GM06990 (cell line): Measurements from ENCODE around the gene AFAP1L2.

Source experiments
- DNase-seq: peaks from one replicate; pipeline ENCODE4 v3.0.0-alpha.2; 2011; ENCODE audit not compliant: insufficient read length; ENCODE audit errors: extremely low read depth
- H3K27me3 ChIP-seq: replicated peaks from 2 replicates; pipeline ENCODE4 v1.6.0; 2011; ENCODE audit warnings: low read length; ENCODE audit not compliant: control insufficient read depth, insufficient read depth
- H3K36me3 ChIP-seq: 2 replicates; pipeline ENCODE4 v1.5.1; 2011; ENCODE audit warnings: low read length; ENCODE audit not compliant: control insufficient read depth, insufficient read depth
- H3K4me3 ChIP-seq: replicated peaks from 2 replicates; pipeline ENCODE4 v1.5.1; 2011; ENCODE audit warnings: low read depth, mild to moderate bottlenecking, control low read depth, low read length
- TF ChIP-seq, protein P1 (sequence below): IDR thresholded peaks from 2 replicates; pipeline ENCODE4 v1.5.1; 2011; ENCODE audit warnings: low read length, control low read depth, mild to moderate bottlenecking, inconsistent platforms; ENCODE audit not compliant: insufficient read depth, poor library complexity, severe bottlenecking

The AFAP1L2 gene

DNA sequence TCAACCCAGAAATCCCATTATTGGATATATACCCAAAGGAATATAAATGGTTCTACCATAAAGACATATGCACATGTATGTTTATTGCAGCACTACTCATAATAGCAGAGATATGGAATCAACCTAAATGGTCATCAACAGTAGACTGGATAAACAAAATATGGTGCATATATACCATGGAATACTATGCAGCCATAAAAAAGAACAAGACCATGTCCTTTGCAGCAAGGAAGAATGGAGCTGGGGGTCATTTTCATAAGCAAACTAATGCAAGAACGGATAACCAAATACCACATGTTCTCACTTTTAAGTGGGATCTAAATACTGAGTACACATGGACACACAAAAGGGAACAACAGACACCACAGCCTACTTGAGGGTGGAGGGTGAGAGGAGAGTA lies 2.2 kb upstream of the AFAP1L2 start:
- H3K27me3 ChIP-seq, result no peaks in the 10 kb centered on the region; the same call in 1 of the 2 replicates
- TF ChIP-seq, protein P1, sequence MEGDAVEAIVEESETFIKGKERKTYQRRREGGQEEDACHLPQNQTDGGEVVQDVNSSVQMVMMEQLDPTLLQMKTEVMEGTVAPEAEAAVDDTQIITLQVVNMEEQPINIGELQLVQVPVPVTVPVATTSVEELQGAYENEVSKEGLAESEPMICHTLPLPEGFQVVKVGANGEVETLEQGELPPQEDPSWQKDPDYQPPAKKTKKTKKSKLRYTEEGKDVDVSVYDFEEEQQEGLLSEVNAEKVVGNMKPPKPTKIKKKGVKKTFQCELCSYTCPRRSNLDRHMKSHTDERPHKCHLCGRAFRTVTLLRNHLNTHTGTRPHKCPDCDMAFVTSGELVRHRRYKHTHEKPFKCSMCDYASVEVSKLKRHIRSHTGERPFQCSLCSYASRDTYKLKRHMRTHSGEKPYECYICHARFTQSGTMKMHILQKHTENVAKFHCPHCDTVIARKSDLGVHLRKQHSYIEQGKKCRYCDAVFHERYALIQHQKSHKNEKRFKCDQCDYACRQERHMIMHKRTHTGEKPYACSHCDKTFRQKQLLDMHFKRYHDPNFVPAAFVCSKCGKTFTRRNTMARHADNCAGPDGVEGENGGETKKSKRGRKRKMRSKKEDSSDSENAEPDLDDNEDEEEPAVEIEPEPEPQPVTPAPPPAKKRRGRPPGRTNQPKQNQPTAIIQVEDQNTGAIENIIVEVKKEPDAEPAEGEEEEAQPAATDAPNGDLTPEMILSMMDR, result no peak

DNA sequence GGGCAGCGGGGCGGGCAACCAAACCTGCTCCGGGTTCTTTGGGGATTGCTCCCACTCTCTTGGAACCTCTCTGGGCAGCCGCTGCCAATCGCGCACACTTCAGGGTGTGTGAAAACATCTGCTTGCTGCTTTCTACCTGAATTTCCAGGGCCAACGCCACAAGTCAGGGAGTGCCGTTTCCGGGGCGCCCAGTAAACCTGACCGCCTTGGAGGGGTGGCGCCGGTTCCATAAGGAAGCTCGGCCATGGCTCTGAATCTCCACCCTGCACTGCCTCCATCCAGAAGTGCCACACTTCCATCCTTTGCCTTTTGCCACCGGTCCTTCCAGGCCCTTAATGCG lies 679 bp upstream of the AFAP1L2 start:
- no peak overlapping the region for H3K4me3 ChIP-seq

More for the DNA sequence above, 2.2 kb upstream of the AFAP1L2 start:
- no peak for DNase-seq
- H3K36me3 ChIP-seq, result no peaks in the 10 kb centered on the region
- no peak overlapping the region for H3K4me3 ChIP-seq

DNA sequence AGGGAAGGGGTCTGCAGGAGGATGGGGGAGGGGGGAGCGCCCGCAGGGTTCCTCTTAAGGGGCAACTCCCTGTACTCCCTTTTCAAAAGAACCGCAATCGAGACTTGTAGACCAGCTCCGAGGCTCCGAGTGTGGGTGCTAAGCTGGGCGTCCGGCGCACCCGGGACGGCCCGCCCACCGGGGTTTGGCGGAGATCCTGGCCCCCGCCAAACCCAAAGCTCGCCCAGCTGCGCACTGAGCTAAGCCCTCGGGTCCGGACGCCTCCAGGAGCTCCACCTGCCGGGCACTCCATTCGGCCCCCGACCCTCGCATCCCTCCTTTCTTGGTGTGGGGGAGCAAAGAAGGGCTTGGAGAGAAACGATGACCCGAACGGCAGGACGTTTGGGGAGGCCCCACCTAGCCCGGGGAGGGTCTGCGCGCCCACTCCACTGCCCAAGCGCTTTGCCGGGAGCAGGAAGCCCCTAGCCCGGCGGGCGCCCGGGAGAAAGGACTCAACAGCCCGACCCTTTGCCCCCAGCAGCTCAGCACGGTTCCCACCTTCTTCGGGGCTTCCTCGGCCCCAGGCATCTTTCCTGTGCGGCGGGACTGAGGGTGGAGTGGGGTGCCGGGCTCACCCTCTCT lies 651 bp downstream of the AFAP1L2 start:
- H3K4me3 ChIP-seq, result peak overlapping the region; percentile 39
- H3K27me3 ChIP-seq, result no peaks in the 10 kb centered on the region; the same call in 1 of the 2 replicates
- TF ChIP-seq, protein P1, result peak; percentile 44
- DNase-seq, result no peak
- no peaks in the 10 kb centered on the region for H3K36me3 ChIP-seq

More for the DNA sequence above, 679 bp upstream of the AFAP1L2 start:
- TF ChIP-seq, protein P1, result no peak
- DNase-seq, result no peak
- H3K27me3 ChIP-seq, result no peaks in the 10 kb centered on the region; the same call in 1 of the 2 replicates
- H3K36me3 ChIP-seq, result no peaks in the 10 kb centered on the region

DNA sequence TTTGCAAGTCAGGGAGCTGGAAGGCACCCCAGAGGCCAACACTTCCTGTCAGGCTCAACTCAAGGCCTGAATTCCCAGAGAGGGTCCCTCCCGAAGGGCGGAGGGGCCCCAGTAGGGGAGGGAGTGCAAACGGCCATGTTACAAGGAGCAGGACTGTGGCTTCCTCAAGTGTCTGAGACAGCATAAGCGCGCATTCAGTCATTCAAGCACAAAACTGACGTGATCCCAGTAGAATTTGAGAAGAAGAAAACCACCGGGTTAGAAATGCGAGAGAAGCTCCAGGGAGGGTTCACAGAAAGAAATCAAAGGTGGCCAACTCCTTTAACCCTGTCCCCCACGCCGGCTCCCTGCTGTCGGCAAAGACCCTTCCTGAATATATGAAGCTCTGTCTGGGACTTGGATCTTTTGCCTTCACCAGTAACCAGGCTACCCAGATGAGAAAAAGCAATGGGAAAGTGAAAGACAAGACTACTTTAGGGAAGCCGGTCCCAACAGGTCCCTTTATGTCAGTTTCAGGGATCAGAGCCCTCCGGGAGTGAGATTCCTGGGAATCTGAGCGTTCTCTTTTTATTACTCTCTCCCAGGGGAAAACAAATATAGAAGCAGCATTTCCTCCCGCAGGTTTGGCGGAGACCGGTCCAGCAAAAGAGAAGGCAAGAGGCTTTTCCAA lies 1.3 kb downstream of the AFAP1L2 start:
- H3K4me3 ChIP-seq, result peak overlapping the region; percentile 39
- DNase-seq, result no peak
- no peaks in the 10 kb centered on the region for H3K36me3 ChIP-seq
- no peaks in the 10 kb centered on the region; the same call in 1 of the 2 replicates for H3K27me3 ChIP-seq
- TF ChIP-seq, protein P1, result no peak

DNA sequence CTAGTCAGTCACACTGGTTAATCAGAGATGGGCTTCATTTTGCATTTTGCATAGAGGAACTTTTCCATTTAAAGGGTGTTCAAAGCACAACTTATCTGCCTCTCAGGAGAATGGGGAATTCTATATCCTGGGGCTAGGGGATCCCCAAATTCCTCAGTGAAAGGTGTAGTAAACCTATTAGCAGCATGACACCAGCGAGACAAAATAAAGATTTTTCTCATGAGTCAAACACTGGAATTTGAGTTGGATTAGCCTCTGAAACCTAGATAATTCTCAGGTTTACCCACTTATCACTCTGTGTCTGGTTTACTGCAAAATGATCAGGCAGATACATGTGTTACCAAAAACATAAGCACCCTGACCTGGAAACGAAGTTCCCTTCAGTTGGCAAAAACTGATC lies 2.1 kb downstream of the AFAP1L2 start:
- TF ChIP-seq, protein P1, result no peak
- Histone ChIP-seq H3K36me3 (no peaks in the 10 kb centered on the region), H3K27me3 (no peaks in the 10 kb centered on the region; the same call in 1 of the 2 replicates), H3K4me3 (no peak overlapping the region; the same call in 1 of the 2 replicates)
- DNase-seq, result no peak
